SH-SY5Y (cell line): ENCODE results near the gene SLC22A5.

Experiments
- GATA2 ChIP-seq: IDR thresholded peaks from 2 replicates; pipeline ENCODE4 v1.6.1; 2011; ENCODE audit warnings: mild to moderate bottlenecking, low read depth, low read length
- GATA3 ChIP-seq: IDR thresholded peaks from 2 replicates; pipeline ENCODE4 v1.6.1; 2011; ENCODE audit warnings: low read depth, mild to moderate bottlenecking, low read length, moderate library complexity

- TF ChIP-seq GATA3 (no peak), GATA2 (no peak)
Observed at GRCh38 chr5:132431632-132432031, 62.1 kb downstream of the SLC22A5 start.
